GM18868 (cell line): ENCODE measurements around the gene SH2D5.
"Not testable (repeated sequence)": the region's sequence is repeated elsewhere in the genome, so short reads cannot be mapped to it uniquely, and the experiment has no call there.

Source experiments
- ATAC-seq: cut with Tn5 transposase; IDR thresholded peaks from one replicate; pipeline ENCODE4 v1.9.1; 2021; ENCODE audit warnings: mild to moderate bottlenecking, moderate library complexity; ENCODE audit not compliant: unreplicated experiment

The SH2D5 gene

DNA sequence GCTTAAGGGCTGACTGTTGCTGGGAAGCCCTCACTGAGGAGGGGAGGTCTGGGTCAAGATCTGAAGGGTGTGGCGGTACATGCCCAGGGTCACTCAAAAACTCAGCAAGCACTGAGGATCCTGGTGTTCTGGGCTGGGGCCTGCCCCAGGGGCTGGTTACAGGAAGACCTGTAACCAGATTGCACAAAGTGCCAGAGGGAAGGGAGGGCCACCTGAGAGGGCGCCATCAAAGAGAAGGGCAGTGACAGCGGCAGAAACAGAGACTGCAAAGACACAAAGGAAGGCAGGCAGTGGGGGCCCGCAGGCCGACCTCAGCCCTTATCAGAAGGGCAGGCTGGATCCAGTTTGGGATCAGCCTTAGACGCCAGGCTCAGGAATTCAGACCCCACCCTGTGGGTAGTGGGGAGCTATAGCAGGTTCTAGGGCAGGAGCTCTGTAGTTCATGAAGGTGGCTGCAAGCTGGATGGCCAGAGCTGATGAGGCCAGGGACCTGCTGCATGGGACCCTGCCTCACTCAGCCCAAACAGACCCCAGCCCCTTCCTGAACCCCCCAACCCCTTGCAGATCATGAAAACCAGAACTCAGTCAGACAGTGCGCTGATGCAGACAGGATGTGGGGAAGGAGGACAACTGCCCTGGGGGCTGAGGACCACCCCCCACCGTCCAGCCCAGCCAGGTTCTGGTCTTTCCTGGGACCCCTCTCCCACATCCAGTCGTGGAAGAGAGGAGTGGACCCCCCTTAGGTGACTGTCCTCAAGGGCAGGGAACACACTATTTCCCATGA, 3.9 kb downstream of the SH2D5 start:
- ATAC-seq, result no peak

DNA sequence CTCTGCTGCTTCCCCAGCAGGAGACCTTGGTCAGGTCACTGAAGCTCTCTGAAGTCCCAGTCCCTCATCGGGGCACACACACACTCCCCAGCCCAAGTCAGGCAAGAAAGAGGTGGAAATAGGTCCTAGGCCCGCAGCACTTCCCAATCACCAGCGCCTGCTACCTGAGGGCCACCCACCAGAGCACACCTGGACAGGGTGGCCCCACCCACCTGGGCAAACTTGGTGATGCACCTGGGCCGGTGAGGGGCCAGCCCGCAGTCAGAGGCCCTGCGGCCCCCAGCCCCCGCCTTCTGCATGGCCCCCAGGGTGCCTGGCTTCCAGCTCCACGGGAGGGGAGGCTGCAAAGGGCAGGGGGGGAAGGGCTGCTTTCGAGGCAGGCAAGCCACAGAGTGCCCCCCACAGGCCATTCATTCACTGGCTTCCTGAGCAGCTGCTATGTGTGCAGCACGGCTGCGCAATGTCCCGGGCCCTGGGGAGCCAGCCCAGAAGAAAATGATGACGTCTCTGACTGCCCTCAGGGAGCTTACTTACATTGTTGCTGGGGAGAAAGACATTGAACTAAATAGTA, 4.7 kb downstream of the SH2D5 start:
- no peak for ATAC-seq

DNA sequence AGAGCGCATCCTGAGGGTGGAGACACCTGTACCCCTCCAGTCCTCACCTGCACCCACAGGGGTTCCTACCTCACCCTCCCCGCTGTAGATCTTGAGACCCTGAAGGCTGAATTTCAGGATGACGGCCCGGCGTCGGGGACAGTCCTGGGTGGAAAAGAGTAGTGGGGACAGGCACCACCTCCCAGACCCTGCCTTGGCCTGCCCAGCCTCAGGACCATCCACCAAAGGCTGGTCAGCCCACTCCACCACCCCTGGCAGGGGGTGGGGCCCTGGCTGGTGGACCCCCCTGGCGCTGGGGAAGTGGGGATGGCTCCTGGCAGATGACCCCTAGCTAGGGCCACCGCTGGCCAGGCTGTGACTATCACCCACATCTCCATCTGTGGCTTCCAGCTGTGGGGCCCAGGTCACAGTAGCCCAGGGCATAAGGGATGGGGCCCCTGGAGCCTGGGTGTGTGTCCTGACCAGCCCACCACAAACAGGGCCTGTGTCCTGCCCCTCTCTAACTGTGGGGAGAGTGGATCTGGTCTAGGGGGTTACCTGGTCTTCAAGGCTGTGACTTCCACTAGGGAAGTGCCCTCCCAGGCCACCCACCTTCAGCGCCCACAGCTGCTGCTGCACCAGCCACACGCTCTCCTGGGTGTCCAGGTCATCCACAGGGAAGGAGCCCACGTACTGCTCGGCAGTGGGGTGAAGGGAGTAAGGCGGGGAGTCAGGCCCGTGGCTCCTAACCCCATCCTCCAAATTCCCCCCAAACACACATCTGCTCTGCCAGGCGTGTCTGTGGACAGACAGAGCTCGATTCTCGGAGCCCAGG, 5.4 kb downstream of the SH2D5 start:
- no peak for ATAC-seq

DNA sequence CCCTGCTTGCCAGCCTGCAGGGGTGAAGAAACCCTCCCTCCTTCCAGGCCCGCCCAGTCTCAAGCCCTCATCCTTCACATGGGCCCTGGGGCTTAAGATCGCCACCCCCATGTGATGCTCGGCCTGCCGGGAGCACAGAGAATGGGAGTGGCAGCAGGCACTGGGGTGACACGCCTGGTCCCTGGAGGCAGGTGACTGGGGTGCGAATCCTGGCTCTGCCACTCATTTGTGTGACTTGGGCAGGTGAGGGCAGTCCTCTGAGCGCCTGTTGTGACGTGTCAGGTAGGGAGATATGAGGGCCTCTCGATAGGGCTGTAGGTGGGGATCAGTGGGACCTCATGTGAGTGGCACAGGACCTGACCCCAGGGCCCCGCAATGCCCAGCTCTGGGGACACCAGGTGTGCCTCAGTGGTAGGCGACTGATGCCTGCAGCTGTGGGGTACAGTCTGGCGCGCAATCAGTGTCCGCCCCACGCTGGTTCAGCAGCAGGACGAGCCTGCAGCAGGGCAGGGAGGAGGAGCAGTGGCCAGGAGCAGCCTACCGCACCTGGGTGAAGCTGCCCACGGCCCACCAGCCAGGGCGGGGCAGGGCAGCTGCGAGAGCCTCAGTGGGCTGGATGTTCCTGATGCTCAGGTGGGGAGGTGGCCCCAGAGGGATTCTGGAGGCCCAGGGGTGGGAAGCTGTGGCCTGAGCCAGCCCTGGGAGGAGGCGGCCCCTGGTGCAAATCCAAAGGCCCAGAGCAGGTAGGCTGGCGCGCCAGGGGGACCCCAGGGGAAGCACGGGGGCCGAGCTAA, 6.2 kb downstream of the SH2D5 start:
- no peak for ATAC-seq

DNA sequence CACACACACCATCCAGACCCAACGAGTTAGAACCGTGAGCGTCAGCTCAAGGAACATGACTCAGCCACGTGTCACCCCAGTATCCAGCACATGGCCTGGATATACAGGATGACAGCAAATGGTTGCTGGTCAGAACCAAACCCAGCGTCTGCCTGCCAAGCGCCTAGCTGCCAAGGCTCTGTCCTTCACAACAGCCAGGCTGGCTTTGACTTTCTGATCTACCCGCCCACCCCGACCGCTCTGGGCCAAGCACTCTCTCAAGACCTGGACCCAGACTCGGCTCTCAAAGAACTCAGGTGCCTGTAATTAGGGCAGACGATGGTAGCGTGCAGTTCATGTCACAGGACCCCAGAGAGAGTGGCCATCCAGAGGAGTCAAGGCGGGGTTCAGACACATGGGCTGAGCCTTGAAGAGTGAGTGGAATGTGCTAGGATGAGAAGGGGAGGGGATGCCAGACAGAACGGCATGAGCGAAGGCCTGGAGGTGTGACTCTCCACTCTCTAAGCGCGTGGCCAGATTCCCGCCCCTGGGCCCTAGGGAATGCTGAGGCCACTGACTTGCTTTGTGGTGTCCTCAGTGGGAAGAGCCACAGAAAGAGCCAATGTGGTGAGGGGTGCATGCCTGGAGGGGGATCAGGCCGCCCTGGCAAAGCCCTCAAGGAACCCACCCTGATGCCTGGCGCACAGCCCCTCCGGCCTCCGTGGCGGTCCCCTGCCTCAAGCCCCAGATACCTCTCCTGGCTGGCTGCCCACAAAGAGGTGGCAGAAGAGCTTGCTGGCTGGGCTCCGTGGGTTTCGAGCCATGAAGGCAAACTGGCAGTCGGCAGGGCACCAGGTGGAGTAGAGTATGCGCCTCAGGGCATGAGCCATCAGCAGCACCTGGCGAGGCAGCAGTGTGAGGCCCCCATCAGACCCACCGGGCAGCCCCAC, 7.0 kb downstream of the SH2D5 start:
- no peak for ATAC-seq

DNA sequence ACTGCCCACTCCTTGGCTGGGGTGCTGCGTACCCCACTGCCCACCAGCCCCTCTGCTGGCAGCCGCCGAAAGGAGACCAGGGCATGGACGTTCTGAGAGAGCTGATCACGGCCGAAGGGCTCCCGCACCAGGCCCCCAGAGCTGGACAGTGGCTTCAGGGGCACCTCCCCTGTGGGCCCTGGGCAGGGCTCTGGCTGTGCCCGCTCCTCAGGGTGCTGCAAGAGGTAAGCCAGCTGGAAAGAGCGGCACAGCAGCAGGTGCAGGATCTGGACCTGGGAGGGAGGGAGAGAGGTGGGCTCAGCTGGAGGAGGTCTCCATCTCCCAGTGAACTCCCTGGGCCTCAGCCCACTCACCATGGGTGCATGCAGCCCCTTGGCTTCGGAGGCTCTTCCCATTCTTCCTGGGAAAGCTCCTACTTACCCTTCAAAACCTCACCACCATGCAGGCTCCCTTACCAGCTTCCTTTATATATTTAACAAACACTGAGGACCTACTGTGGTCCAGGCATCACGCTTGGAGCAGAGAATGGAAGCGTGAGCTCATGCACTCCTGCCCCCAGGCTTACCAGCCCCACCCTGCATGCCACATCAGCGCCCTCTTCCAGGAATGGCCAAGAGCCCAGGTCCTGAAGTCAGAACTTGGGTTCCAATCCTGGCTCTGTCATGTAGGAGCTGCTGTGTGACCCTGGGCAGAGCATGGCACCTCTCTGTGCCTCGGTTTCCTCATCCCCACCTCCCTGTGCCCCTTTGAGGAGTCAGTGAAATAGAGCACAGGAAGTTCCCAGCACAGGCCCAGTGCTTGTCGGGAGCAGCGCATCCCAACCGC, 7.9 kb downstream of the SH2D5 start:
- no peak for ATAC-seq

DNA sequence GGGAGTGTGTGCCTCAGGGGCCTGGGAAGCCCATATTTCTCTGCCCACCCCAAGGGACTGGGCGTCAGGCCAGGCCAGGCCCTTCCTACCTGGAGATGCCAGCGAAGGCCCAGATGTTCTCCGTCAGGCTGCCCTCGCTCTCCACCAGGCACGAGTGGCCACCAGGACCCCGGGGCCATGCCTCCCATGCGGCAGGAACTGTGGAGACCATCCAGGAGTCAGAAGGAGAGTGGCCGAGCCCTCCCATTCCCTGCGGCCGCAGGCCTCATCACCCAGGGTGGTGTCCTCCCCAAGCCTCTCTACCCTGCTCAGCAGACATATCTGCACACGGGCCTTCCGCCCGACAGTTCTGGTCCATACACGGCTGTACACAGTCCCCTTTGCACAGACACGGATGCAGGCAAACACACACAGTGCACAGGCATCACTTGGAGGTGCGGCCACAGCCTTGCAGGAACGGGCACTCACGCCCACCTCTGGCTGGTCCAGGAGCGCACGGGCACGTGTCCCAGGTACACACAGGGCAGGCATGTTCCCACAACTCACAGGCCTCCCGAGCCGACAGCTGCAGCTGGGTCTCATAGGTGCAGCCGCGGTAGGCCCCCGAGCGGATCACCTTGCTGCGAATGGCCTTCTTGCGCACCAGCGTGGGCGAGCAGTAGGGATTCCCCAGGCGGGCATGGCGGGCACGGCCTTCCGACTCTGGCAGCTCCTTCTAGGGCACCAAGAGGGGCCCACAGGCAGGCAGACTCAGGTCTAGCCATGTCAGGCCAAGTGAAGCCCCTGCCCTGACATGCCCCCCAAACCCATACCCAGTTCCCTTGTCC, 8.8 kb downstream of the SH2D5 start:
- no peak for ATAC-seq

DNA sequence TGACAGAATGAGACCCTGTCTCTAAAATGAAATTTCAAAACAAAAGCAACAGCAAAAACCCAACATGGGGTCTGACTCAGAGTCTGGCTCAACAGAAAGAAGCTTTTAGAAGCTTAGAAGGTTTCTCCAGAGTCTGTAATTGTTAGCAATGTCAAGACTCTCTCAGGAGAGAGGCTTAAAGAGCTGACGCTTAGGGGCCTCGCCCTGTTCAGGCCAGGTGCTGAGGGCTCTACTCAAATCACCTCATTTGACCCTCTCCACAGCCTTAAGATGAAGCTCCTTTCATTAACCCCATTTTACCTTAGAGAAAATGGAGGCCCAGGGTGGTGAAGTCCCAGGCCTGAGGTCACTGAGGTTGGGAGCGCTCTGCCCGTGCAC, 9.4 kb downstream of the SH2D5 start:
- no peak for ATAC-seq

DNA sequence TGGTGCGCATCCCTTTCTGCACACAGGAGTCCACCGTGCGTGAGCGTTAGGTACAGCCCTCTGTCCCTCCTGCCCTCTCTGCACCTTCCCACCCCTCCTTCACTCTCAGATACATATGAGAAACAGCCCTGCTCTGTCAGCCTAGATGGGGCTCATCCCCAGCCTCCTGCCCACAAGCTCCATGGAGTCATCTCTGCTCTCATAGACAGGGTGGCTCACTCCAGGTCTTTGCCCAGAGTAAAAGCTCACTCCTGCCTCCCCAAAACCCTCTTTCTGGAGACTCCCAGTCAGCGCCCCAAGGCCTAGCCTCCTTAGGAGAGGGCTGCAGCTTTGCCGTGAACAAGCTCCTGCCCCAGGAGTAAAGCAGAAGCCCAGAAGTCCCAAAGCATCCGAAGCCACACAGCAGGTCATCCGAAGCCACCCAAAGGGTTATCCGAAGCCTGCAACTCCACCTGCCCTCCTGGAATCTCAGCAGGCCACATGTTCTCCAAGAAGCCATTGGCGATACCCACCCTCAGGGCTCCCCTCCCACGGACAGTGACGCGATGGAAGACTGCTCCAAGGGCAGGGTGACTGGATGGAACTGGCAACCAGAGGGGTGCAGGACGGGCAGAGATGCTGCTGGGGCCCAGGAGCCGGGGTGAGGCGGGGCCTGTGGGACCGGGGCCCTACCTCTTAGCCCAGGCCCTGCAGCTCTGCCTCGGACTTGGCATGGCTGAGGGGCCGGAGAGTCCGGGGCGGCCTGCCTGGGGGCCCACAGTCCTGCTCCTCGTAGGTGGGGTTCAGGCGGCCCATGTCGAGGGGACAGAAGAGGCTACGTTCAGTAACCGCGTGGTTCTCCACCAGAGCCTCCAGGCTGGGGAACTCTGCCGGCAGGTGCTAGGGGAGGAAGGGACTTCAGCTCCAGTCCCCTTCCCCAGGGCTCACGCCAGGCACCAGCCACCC, 11.1 kb downstream of the SH2D5 start:
- ATAC-seq, result no peak

DNA sequence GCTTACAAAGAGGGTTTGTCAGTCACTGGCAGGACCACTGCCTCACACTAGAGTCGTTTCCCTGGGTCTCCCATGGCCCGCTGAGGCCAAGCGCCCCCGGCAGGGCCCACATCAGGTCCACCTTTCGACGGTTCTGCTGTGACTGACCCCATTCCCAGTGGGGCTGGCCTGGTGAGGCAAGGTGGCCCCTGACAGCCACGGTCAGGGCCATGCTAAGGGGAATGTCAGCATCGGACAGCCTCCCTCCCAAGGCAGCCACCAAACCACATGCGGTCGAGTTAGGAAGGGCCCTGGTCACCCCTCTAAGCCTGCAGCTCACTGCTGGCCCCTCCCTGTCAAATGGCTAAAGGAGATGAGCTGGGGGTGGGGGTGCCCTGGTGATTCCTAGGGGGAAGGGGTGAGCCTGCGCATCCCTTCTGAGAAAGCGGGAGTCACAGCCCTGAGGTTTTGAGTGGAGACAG, 11.8 kb downstream of the SH2D5 start:
- ATAC-seq, result no peak

DNA sequence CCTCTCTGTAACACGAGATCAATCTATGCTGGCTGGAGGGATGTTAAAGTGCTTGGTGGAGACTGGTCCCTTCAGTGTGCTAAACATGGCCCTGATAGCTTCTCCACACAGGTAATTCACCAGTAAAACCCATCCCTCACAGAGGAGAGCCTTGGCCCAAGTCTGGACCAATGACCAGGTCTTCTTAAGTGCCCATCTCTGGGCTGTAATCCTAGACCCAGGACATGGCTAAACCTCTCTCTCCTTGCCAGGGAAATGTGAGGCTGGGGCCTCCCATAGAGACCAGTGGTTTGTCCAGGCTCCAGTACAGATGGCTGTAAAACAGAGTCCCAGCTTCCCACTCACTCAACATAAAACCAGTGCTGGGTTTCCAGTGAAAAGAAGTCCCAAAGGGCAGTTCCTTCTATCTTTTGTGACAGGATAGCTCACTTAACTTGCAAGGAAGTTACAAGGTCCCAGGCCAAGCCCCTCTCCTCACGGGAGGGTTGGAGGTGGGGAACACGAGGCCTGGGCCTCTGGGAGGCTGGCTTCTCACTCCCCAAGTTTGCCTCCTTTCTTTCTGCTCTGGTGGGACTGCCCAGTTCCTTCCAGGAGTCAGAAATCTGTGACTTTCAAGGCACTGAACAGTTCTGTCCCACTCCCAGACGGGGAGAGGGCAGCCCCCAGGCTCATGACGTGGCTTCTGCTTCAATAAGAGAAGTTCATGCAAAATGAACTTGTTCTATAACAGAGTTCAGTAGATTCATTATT, 12.5 kb downstream of the SH2D5 start:
- ATAC-seq, result no peak

DNA sequence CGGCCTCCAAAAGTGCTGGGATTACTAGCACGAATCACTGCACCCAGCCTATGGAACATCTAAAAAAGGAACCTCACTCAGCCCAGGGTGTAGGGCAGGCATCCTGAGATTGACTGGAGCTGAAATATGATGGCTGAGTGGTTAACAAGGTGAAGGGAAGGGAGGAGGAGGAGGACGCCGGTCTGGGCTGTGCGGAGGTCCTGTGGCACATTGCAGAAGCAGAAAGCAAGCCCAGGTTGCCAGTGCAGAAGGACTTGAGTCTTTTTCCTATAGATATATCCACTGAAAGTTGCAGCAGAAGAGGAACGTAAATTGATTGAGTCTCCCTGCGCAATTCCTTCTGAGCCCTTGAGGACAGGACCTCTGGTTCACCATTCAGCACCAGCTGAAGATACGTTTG, 13.2 kb downstream of the SH2D5 start:
- no peak for ATAC-seq

DNA sequence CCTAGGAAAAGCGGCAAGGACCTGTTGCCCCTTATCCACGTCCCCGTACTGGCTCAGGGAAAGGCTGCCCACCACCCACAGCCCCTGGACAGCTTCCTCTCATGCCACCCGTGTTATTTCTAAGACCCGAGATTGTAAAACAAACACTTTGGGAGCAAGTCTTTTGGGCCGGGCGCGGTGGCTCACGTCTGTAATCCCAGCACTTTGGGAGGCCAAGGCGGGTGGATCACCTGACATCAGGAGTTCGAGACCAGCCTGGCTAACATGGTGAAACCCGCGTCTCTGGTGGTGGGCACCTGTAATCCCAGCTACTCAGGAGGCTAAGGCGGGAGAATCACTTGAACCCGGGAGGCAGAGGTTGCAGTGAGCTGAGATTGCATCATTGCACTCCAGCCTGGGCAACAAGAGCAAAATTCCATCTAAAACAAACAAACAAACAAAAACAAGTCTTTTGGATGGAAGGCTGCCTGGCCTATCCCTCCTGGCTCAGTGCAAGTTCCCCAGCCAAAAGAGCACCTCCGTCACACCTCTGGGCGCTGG, 14.1 kb downstream of the SH2D5 start:
- not testable (repeated sequence) for ATAC-seq

DNA sequence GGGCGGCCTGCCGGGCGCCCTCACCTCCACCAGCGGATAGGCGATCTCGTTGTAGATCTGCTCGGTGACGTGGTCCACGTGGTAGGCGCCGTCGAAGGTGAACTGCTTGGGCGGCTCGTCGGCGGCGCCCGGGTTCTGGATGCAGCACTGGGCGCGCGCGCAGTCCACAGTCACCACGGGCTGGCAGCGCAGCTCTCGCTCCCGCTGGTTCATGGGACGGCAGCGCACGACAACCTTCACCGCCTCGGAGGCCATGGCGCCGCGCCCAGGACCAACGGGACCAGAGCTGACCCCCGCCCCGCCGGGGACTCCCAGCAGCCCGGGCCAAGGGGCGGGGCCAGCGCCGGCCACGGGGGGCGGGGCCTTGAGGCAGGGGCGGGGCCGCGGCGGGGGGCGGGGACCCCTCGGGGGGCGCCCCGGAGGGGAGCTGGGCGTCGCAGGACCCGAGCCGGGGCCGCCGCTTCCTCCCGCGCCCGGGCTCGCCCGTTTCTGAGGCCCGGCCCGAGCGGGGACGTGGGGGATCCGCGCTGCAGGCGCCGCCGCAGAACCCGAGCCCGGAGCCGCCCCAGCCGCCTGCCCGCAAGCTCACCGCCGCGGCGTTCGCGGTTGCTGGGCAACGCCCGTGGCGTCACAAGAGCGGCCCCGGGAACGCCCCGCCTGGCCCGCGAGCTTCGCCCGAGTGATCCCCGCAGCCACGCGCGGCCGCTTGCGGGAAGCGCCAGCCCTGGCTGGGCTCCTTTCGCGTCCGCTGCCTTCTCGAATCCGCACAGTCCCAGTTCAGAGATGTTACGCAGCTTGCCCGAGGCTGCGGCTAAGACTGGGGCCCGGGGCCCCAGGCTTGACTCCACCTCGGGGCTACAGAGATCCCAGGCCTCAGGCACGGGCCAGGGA, 14.8 kb downstream of the SH2D5 start, which contains the start of gene KIF17:
Gene KIF17, minus strand, starts transcription at position 556 of the 891 bp plus-strand sequence. Its CDS starts 301 bp downstream, at position 255.
- no peak for ATAC-seq

DNA sequence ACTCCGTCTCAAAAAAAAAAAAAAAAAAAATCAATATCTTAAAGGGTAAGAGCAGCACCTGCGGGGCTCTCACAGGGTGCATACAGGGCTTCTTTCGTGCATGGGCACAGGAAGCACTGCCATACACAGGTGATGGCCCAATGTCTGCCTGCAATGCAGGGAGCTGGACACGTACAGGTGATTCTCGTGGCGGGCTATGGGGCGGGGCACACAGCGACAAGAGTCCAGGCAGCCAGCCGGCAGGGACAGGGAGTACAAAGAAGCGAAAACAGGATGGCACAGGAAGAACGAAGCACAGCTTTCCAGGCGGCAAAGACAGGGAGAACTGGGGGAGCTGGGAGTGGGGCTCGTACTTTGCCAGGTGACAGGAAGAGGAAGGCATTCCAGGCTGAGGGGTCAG, 16.3 kb downstream of the SH2D5 start:
- no peak for ATAC-seq
